Fibroblast of lung (primary cell): Measurements from ENCODE around the gene UACA.

ENCODE experiments used
- CTCF ChIP-seq, 2 donors: IDR thresholded peaks in 1 of 2; conservative IDR thresholded peaks in 1 of 2; 1 replicate in 1 of 2; 2 replicates in 1 of 2; pipeline ENCODE4 v1.5.1; 2011 to 2012; ENCODE audit warnings: low read length in 2 of 2, control low read depth in 1 of 2, inconsistent platforms in 1 of 2, low read depth in 1 of 2, mild to moderate bottlenecking in 1 of 2
- EZH2 ChIP-seq: IDR thresholded peaks from 2 replicates; pipeline ENCODE4 v1.5.1; 2012; ENCODE audit warnings: low read length, control low read depth, mild to moderate bottlenecking; ENCODE audit errors: missing control alignments

- TF ChIP-seq CTCF (conservative IDR thresholded peaks at IDR 0.05 in 1 of 2, IDR thresholded peaks at IDR 0.05 in 1 of 2; ENCODE audit: low read depth in 1 of 2, low read length in 2 of 2) (no peak), EZH2 (no peak)
Measured at GRCh38 chr15:70687482-70687881, 75.9 kb downstream of the UACA start.
